ENCODE measurements around the gene CHORDC1. TPM values are rescaled to one million over a fixed set of nuclear protein-coding genes. Genes with fewer than 3 reads are reported as not detected.
"Not testable (repeated sequence)": the region's sequence is repeated elsewhere in the genome, so short reads cannot be mapped to it uniquely, and the experiment has no call there.

Gene CHORDC1
- polyA plus RNA-seq, 4 donors = 10.5 to 41.8 (median 13.6) TPM

GRCh38 chr11:90246468-90246867 lies 23.6 kb upstream of the CHORDC1 start:
- no peak for FAIRE-seq

DNA sequence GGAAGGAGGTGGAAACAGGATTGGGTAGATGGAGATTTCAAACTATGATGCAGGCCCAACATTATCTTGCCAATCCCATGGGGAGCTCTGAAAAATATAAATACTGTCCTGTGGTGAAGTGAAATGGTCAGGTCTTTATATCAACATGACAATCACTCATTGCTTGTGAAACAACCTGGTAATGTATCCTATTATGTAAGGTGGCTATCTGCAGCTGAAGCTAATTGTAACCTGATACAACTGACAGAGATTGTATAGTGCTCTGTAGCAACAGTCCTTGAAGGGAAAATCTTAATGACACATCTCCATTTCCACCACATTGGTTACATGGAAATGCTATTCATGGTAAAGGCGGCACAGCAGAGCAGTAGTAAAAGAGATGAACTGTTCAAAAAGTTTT lies 20.7 kb upstream of the CHORDC1 start:
- H3K36me3 ChIP-seq (ENCODE audit: control insufficient read depth in 3 of 3, insufficient read depth in 2 of 3, low read depth in 1 of 3, low read length in 3 of 3) = no peaks in the 10 kb centered on the region
- no peak for DNase-seq
- no peaks in the 10 kb centered on the region for H3K27me3 ChIP-seq (ENCODE audit: control insufficient read depth in 3 of 3, insufficient read depth in 3 of 3, low read length in 3 of 3)
- no peak overlapping the region for H3K4me3 ChIP-seq (ENCODE audit: low read depth in 1 of 3, low read length in 3 of 3)
- H3K4me1 ChIP-seq (ENCODE audit: control insufficient read depth in 3 of 3, insufficient read depth in 2 of 3, low read depth in 1 of 3, low read length in 2 of 3) = no peaks in the 10 kb centered on the region
- H3K27ac ChIP-seq (ENCODE audit: low read depth in 1 of 3, low read length in 2 of 3) = no peak overlapping the region
- no peak for FAIRE-seq
- no peaks in the 10 kb centered on the region for H3K9me3 ChIP-seq (ENCODE audit: control insufficient read depth in 2 of 2, insufficient read depth in 1 of 2, low read depth in 1 of 2, low read length in 1 of 2)
- 85 to 90% (median 86%) methylated on average over 1 of the region's 1 CpG for WGBS, 3 donors

More at GRCh38 chr11:90246468-90246867, 23.6 kb upstream of the CHORDC1 start:
- Histone ChIP-seq H3K4me1 (ENCODE audit: control insufficient read depth in 3 of 3, insufficient read depth in 2 of 3, low read depth in 1 of 3, low read length in 2 of 3) (no peaks in the 10 kb centered on the region), H3K9me3 (ENCODE audit: control insufficient read depth in 2 of 2, insufficient read depth in 1 of 2, low read depth in 1 of 2, low read length in 1 of 2) (no peaks in the 10 kb centered on the region), H3K27ac (ENCODE audit: low read depth in 1 of 3, low read length in 2 of 3) (no peak overlapping the region), H3K36me3 (ENCODE audit: control insufficient read depth in 3 of 3, insufficient read depth in 2 of 3, low read depth in 1 of 3, low read length in 3 of 3) (no peaks in the 10 kb centered on the region), H3K4me3 (ENCODE audit: low read depth in 1 of 3, low read length in 3 of 3) (no peak overlapping the region), H3K27me3 (ENCODE audit: control insufficient read depth in 3 of 3, insufficient read depth in 3 of 3, low read length in 3 of 3) (no peaks in the 10 kb centered on the region)
- WGBS, 3 donors = 67 to 86% (median 74%) methylated on average over 1 of the region's 1 CpG
- no peak for DNase-seq

- 50 to 67% (median 56%) methylated on average over 7 of the region's 7 CpGs for WGBS, 3 donors
- DNase-seq (no peak), FAIRE-seq (no peak)
- Histone ChIP-seq H3K27ac (ENCODE audit: low read depth in 1 of 3, low read length in 2 of 3) (no peak overlapping the region), H3K4me1 (ENCODE audit: control insufficient read depth in 3 of 3, insufficient read depth in 2 of 3, low read depth in 1 of 3, low read length in 2 of 3) (no peaks in the 10 kb centered on the region), H3K27me3 (ENCODE audit: control insufficient read depth in 3 of 3, insufficient read depth in 3 of 3, low read length in 3 of 3) (no peaks in the 10 kb centered on the region), H3K36me3 (ENCODE audit: control insufficient read depth in 3 of 3, insufficient read depth in 2 of 3, low read depth in 1 of 3, low read length in 3 of 3) (no peaks in the 10 kb centered on the region), H3K9me3 (ENCODE audit: control insufficient read depth in 2 of 2, insufficient read depth in 1 of 2, low read depth in 1 of 2, low read length in 1 of 2) (no peaks in the 10 kb centered on the region), H3K4me3 (ENCODE audit: low read depth in 1 of 3, low read length in 3 of 3) (no peak overlapping the region)
Measured at GRCh38 chr11:90242894-90243416, 20.1 kb upstream of the CHORDC1 start.

- H3K4me1 ChIP-seq (ENCODE audit: control insufficient read depth in 3 of 3, insufficient read depth in 2 of 3, low read depth in 1 of 3, low read length in 2 of 3) = no peaks in the 10 kb centered on the region
- WGBS, 3 donors = 78 to 89% (median 86%) methylated on average over 3 to 4 of the region's 4 CpGs
- no peaks in the 10 kb centered on the region for H3K36me3 ChIP-seq (ENCODE audit: control insufficient read depth in 3 of 3, insufficient read depth in 2 of 3, low read depth in 1 of 3, low read length in 3 of 3)
- H3K27ac ChIP-seq (ENCODE audit: low read depth in 1 of 3, low read length in 2 of 3) = no peak overlapping the region
- FAIRE-seq (no peak), DNase-seq (no peak)
- H3K4me3 ChIP-seq (ENCODE audit: low read depth in 1 of 3, low read length in 3 of 3) = no peak overlapping the region
- no peaks in the 10 kb centered on the region for H3K9me3 ChIP-seq (ENCODE audit: control insufficient read depth in 2 of 2, insufficient read depth in 1 of 2, low read depth in 1 of 2, low read length in 1 of 2)
- H3K27me3 ChIP-seq (ENCODE audit: control insufficient read depth in 3 of 3, insufficient read depth in 3 of 3, low read length in 3 of 3) = no peaks in the 10 kb centered on the region
Measured at GRCh38 chr11:90241414-90241813, 18.6 kb upstream of the CHORDC1 start.

DNA sequence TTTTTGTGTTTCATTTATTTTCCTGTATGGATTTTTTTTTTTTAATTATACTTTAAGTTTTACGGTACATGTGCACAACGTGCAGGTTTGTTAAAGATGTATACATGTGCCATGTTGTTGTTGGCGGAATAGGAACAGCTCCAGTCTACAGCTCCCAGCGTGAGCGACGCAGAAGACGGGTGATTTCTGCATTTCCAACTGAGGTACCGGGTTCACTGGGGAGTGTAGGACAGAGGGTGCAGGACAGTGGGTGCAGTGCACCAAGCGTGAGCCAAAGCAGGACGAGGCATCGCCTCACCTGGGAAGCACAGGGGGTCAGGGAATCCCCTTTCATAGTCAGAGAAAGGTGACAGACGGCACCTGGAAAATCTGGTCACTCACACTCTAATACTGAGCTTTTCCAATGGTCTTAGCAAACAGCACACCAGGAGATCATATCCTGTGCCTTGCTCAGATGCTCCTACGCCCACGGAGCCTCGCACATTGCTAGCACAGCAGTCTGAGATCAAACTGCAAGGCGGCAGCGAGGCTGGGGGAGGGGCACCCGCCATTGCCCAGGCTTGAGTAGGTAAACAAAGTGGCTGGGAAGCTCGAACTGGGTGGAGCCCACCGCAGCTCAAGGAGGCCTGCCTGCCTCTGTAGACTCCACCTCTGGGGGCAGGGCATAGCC lies 17.3 kb upstream of the CHORDC1 start:
- not testable (repeated sequence) for H3K4me3 ChIP-seq (ENCODE audit: low read depth in 1 of 3, low read length in 3 of 3); FAIRE-seq; H3K27ac ChIP-seq (ENCODE audit: low read depth in 1 of 3, low read length in 2 of 3); H3K36me3 ChIP-seq (ENCODE audit: control insufficient read depth in 3 of 3, insufficient read depth in 2 of 3, low read depth in 1 of 3, low read length in 3 of 3); H3K27me3 ChIP-seq (ENCODE audit: control insufficient read depth in 3 of 3, insufficient read depth in 3 of 3, low read length in 3 of 3); H3K9me3 ChIP-seq (ENCODE audit: control insufficient read depth in 2 of 2, insufficient read depth in 1 of 2, low read depth in 1 of 2, low read length in 1 of 2); DNase-seq; H3K4me1 ChIP-seq (ENCODE audit: control insufficient read depth in 3 of 3, insufficient read depth in 2 of 3, low read depth in 1 of 3, low read length in 2 of 3)
- WGBS, 3 donors = 78 to 81% (median 79%) methylated on average over 18 to 19 of the region's 20 CpGs

- 83 to 87% (median 85%) methylated on average over 4 of the region's 4 CpGs for WGBS, 3 donors
- H3K9me3 ChIP-seq (ENCODE audit: control insufficient read depth in 2 of 2, insufficient read depth in 1 of 2, low read depth in 1 of 2, low read length in 1 of 2) = no peaks in the 10 kb centered on the region
Measured at GRCh38 chr11:90237004-90237403, 14.2 kb upstream of the CHORDC1 start.

GRCh38 chr11:90235526-90235925 lies 12.7 kb upstream of the CHORDC1 start:
- H3K27ac ChIP-seq (ENCODE audit: low read depth in 1 of 3, low read length in 2 of 3) = peak overlapping the region in 1 of 3 donors; percentile 24
- no peaks in the 10 kb centered on the region for H3K9me3 ChIP-seq (ENCODE audit: control insufficient read depth in 2 of 2, insufficient read depth in 1 of 2, low read depth in 1 of 2, low read length in 1 of 2)
- peaks cover 0 to 2% (median 0%) of the 10 kb centered on the region in 3 donors for H3K27me3 ChIP-seq (ENCODE audit: control insufficient read depth in 3 of 3, insufficient read depth in 3 of 3, low read length in 3 of 3)
- H3K4me3 ChIP-seq (ENCODE audit: low read depth in 1 of 3, low read length in 3 of 3) = no peak overlapping the region
- FAIRE-seq (no peak), DNase-seq (no peak)
- peaks cover 0 to 15% (median 6%) of the 10 kb centered on the region in 3 donors for H3K4me1 ChIP-seq (ENCODE audit: control insufficient read depth in 3 of 3, insufficient read depth in 2 of 3, low read depth in 1 of 3, low read length in 2 of 3)
- H3K36me3 ChIP-seq (ENCODE audit: control insufficient read depth in 3 of 3, insufficient read depth in 2 of 3, low read depth in 1 of 3, low read length in 3 of 3) = no peaks in the 10 kb centered on the region
- WGBS, 3 donors = 65 to 82% (median 79%) methylated on average over 4 of the region's 4 CpGs

More at GRCh38 chr11:90237004-90237403, 14.2 kb upstream of the CHORDC1 start:
- Histone ChIP-seq H3K27me3 (ENCODE audit: control insufficient read depth in 3 of 3, insufficient read depth in 3 of 3, low read length in 3 of 3) (peaks cover 0 to 2% (median 0%) of the 10 kb centered on the region in 3 donors), H3K4me3 (ENCODE audit: low read depth in 1 of 3, low read length in 3 of 3) (no peak overlapping the region), H3K36me3 (ENCODE audit: control insufficient read depth in 3 of 3, insufficient read depth in 2 of 3, low read depth in 1 of 3, low read length in 3 of 3) (no peaks in the 10 kb centered on the region), H3K27ac (ENCODE audit: low read depth in 1 of 3, low read length in 2 of 3) (no peak overlapping the region), H3K4me1 (ENCODE audit: control insufficient read depth in 3 of 3, insufficient read depth in 2 of 3, low read depth in 1 of 3, low read length in 2 of 3) (peaks cover 0 to 15% (median 6%) of the 10 kb centered on the region in 3 donors)
- no peak for FAIRE-seq
- no peak for DNase-seq

DNA sequence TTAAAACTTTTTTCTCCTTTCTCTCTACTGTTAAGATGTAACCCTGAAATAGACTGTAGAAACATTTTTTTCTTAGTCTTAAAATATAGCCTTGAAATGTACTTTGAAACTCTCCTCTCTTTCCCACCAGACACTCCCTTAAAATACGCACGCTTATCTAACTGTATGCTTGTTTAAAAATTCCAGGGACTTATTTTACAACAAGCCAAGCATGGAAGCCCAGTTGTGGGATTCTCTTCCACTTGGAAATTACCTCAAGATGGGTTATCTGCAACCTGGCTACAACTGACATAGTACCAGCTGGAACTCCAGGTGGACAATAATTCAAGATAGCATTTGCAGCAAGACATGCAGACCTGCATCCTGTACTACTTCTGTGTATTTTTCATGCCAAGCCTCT lies 12.1 kb upstream of the CHORDC1 start:
- peaks cover 0 to 15% (median 6%) of the 10 kb centered on the region in 3 donors for H3K4me1 ChIP-seq (ENCODE audit: control insufficient read depth in 3 of 3, insufficient read depth in 2 of 3, low read depth in 1 of 3, low read length in 2 of 3)
- no peaks in the 10 kb centered on the region for H3K36me3 ChIP-seq (ENCODE audit: control insufficient read depth in 3 of 3, insufficient read depth in 2 of 3, low read depth in 1 of 3, low read length in 3 of 3)
- FAIRE-seq (no peak), DNase-seq (peak; percentile 24 to 32)
- H3K9me3 ChIP-seq (ENCODE audit: control insufficient read depth in 2 of 2, insufficient read depth in 1 of 2, low read depth in 1 of 2, low read length in 1 of 2) = no peaks in the 10 kb centered on the region
- WGBS, 3 donors = 24 to 58% (median 55%) methylated on average over 2 of the region's 2 CpGs
- H3K27me3 ChIP-seq (ENCODE audit: control insufficient read depth in 3 of 3, insufficient read depth in 3 of 3, low read length in 3 of 3) = peaks cover 0 to 2% (median 0%) of the 10 kb centered on the region in 3 donors
- no peak overlapping the region for H3K4me3 ChIP-seq (ENCODE audit: low read depth in 1 of 3, low read length in 3 of 3)
- peak overlapping the region in 1 of 3 donors; percentile 24 for H3K27ac ChIP-seq (ENCODE audit: low read depth in 1 of 3, low read length in 2 of 3)
